ENCODE measurements around the gene LSM14B.

DNA sequence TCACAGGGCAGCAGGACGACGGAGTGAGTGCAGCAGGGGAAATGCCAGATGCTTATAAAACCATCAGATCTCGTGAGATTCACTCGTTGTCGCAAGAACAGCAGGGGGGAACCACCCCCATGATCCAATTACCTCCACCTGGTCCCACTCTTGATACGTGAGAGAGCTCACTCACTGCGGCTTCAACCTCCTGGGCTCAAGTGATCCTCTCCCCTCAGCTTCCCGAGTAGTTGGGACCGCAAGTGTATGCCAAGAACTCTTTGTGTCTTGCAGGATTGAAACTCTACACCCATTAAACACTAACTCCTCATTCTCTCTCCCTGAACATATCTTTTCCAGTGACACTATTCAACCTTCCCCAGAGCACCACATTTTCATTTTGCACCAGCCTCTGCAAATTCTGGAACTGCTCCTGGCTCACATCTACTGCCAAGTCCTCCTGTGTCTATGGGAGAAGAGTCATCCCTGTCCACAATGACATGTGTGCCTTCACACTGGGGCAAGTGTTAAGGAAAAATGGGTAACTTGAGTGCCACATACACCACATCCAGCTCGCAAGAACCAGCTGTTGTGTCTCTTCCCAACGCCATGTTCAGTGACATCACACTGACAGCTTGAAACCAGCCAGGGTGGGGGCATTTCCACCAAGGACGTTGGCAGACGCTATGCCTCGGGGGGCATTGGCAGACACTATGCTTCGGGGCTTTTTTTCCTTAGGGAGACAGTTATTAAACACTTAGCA, 41.9 kb upstream of the LSM14B start:
- TF ChIP-seq, protein P1, sequence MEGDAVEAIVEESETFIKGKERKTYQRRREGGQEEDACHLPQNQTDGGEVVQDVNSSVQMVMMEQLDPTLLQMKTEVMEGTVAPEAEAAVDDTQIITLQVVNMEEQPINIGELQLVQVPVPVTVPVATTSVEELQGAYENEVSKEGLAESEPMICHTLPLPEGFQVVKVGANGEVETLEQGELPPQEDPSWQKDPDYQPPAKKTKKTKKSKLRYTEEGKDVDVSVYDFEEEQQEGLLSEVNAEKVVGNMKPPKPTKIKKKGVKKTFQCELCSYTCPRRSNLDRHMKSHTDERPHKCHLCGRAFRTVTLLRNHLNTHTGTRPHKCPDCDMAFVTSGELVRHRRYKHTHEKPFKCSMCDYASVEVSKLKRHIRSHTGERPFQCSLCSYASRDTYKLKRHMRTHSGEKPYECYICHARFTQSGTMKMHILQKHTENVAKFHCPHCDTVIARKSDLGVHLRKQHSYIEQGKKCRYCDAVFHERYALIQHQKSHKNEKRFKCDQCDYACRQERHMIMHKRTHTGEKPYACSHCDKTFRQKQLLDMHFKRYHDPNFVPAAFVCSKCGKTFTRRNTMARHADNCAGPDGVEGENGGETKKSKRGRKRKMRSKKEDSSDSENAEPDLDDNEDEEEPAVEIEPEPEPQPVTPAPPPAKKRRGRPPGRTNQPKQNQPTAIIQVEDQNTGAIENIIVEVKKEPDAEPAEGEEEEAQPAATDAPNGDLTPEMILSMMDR (IDR thresholded peaks at IDR 0.05) = no peak
- no peak for TF ChIP-seq POLR2A (IDR thresholded peaks at IDR 0.05)

Measured in vagina (tissue), 2 donors.